SJSA1 (cell line): Measurements from ENCODE around the gene DPY19L2. TPM values are rescaled to one million over a fixed set of nuclear protein-coding genes. Genes with fewer than 3 reads are reported as not detected.
"Not testable (repeated sequence)": the region's sequence is repeated elsewhere in the genome, so short reads cannot be mapped to it uniquely, and the experiment has no call there.

Experiments used
- DNase-seq, 2 experiments: peaks; one replicate each; pipeline ENCODE4 v3.0.0-alpha.2; 2015 to 2020; ENCODE audit warnings: low spot score in 2 of 2, low read depth in 1 of 2
- H3K27ac ChIP-seq: fragments of 250-450 bp; sonication (Bioruptor Pico); 2 replicates; pipeline ENCODE4 v1.5.1; 2020; ENCODE audit warnings: mild to moderate bottlenecking, moderate library complexity
- H3K27me3 ChIP-seq: fragments of 250-450 bp; sonication (Bioruptor Pico); replicated peaks from 2 replicates; pipeline ENCODE4 v1.5.1; 2020; ENCODE audit warnings: mild to moderate bottlenecking, moderate library complexity
- H3K36me3 ChIP-seq: fragments of 250-450 bp; sonication (Bioruptor Pico); 2 replicates; pipeline ENCODE4 v1.5.1; 2020; ENCODE audit warnings: mild to moderate bottlenecking
- H3K4me1 ChIP-seq: fragments of 250-450 bp; sonication (Bioruptor Pico); replicated peaks from 2 replicates; pipeline ENCODE4 v1.6.1; 2021; ENCODE audit warnings: mild to moderate bottlenecking
- H3K4me3 ChIP-seq: fragments of 250-450 bp; sonication (Bioruptor Pico); 2 replicates; pipeline ENCODE4 v1.5.1; 2020; ENCODE audit warnings: mild to moderate bottlenecking
- H3K9me3 ChIP-seq: fragments of 250-450 bp; sonication (Bioruptor Pico); replicated peaks from 2 replicates; pipeline ENCODE4 v1.5.1; 2020; ENCODE audit warnings: mild to moderate bottlenecking
- total RNA-seq: library from RNA; depleted of rRNA; stranded (reverse); fragments of >200 nt; shearing (Covaris generic); gene quantifications from 2 replicates; pipeline ENCODE4 v1.2.3, GENCODE V29; 2014; rRNA removed

The DPY19L2 gene
- total RNA-seq, 1 experiment from 2014 or later, result 7.0 TPM

DNA sequence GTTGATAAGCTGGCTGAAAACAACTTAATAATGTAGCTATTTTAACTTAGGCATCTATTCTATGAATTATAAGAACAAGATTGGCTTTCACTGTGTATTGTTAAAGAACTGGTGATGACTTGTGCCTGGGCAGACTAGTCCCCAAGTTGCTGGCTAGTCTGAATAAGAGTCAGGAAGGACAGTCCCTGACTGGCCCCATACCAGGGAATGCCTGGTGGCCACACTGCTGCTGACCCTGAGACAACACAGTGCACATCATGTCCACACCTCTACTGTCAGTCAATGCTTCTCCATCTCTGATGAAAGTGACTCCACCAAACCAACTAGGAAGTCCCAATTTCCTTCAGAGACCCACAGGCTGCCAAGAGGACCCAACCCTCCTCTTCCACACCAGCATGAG is 130.5 kb downstream of the DPY19L2 start:
- not testable (repeated sequence) for DNase-seq, H3K4me1 ChIP-seq, H3K36me3 ChIP-seq, H3K9me3 ChIP-seq, H3K27me3 ChIP-seq, H3K27ac ChIP-seq, H3K4me3 ChIP-seq

- not testable (repeated sequence) for H3K36me3 ChIP-seq, H3K4me1 ChIP-seq, H3K27ac ChIP-seq, DNase-seq, H3K9me3 ChIP-seq, H3K4me3 ChIP-seq, H3K27me3 ChIP-seq
Measured at GRCh38 chr12:63529641-63530040, 138.7 kb downstream of the DPY19L2 start.

GRCh38 chr12:63525831-63526230 is 142.5 kb downstream of the DPY19L2 start:
- DNase-seq, result no peak
- no peak overlapping the region for H3K4me3 ChIP-seq
- H3K9me3 ChIP-seq, result no peaks in the 10 kb centered on the region
- H3K27ac ChIP-seq, result no peak overlapping the region
- no peaks in the 10 kb centered on the region for H3K36me3 ChIP-seq
- H3K4me1 ChIP-seq, result no peaks in the 10 kb centered on the region
- H3K27me3 ChIP-seq, result no peaks in the 10 kb centered on the region

DNA sequence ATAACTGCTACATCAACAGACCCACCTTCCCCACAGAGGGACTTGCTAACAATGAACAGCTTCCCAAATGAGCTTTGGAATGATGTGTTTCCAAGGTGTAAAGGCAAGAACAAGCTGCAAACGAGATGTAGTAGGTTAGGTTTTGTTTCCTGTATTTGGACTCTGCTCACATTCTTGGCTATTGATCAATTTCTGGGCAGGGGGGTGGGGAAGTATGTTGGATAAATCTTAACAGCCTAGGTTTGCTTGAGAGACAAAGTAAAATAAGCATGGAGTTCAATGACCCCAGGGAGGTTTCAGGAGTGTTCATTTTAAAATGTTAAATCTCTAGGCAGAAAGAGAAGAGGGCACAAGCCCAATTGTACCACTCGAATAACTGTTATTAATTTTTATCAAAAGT is 146.6 kb downstream of the DPY19L2 start:
- no peak for DNase-seq
- Histone ChIP-seq H3K27ac (no peak overlapping the region), H3K4me3 (no peak overlapping the region), H3K4me1 (no peaks in the 10 kb centered on the region), H3K36me3 (no peaks in the 10 kb centered on the region), H3K27me3 (no peaks in the 10 kb centered on the region), H3K9me3 (no peaks in the 10 kb centered on the region)

Other genes starting within 250 kb of the DPY19L2 start
- gene RXYLT1, start 111.4 kb upstream of the DPY19L2 start, total RNA-seq, result 24.8 and 52.7 TPM in 2 replicates
- 3.7 and 4.1 TPM in 2 replicates for gene SRGAP1, start 176.2 kb upstream of the DPY19L2 start, total RNA-seq